ENCODE measurements around the gene KCND2. TPM values are rescaled to one million over a fixed set of nuclear protein-coding genes. Genes with fewer than 3 reads are reported as not detected.

KCND2 gene
- total RNA-seq, 1 donor from 2014 or later = 0.30 TPM

GRCh38 chr7:120241973-120242372, 31.0 kb upstream of the KCND2 start:
- peaks cover 11% of the 10 kb centered on the region for H3K9me3 Mint-ChIP-seq (ENCODE audit: low read depth)
- H3K36me3 Mint-ChIP-seq (ENCODE audit: low read depth) = peaks cover 3% of the 10 kb centered on the region
- no peak overlapping the region for H3K27ac Mint-ChIP-seq (ENCODE audit: unreplicated experiment)
- no peak overlapping the region for H3K4me3 Mint-ChIP-seq (ENCODE audit: unreplicated experiment)
- DNase-seq (ENCODE audit: low spot score) = no peak
- H3K27me3 Mint-ChIP-seq (ENCODE audit: low read depth) = no peaks in the 10 kb centered on the region
- no peak for TF ChIP-seq CTCF (IDR thresholded peaks at IDR 0.05)
- no peaks in the 10 kb centered on the region for H3K4me1 Mint-ChIP-seq (ENCODE audit: low read depth)

- H3K4me1 Mint-ChIP-seq (ENCODE audit: low read depth) = peaks cover 6% of the 10 kb centered on the region
- no peaks in the 10 kb centered on the region for H3K27me3 Mint-ChIP-seq (ENCODE audit: low read depth)
- no peak for TF ChIP-seq CTCF (IDR thresholded peaks at IDR 0.05)
- peaks cover 4% of the 10 kb centered on the region for H3K36me3 Mint-ChIP-seq (ENCODE audit: low read depth)
- H3K4me3 Mint-ChIP-seq (ENCODE audit: unreplicated experiment) = no peak overlapping the region
- peaks cover 12% of the 10 kb centered on the region for H3K9me3 Mint-ChIP-seq (ENCODE audit: low read depth)
- H3K27ac Mint-ChIP-seq (ENCODE audit: unreplicated experiment) = no peak overlapping the region
- DNase-seq (ENCODE audit: low spot score) = no peak
These were observed 18.1 kb upstream of the KCND2 start for GRCh38 chr7:120254845-120255244.

GRCh38 chr7:120256344-120257070, 16.5 kb upstream of the KCND2 start:
- Mint-ChIP-seq H3K27ac (ENCODE audit: unreplicated experiment) (no peak overlapping the region), H3K4me3 (ENCODE audit: unreplicated experiment) (no peak overlapping the region), H3K4me1 (ENCODE audit: low read depth) (peaks cover 6% of the 10 kb centered on the region), H3K36me3 (ENCODE audit: low read depth) (peaks cover 4% of the 10 kb centered on the region), H3K27me3 (ENCODE audit: low read depth) (no peaks in the 10 kb centered on the region), H3K9me3 (ENCODE audit: low read depth) (peaks cover 12% of the 10 kb centered on the region)
- no peak for DNase-seq (ENCODE audit: low spot score)
- no peak for TF ChIP-seq CTCF (IDR thresholded peaks at IDR 0.05)

GRCh38 chr7:120259386-120259785, 13.6 kb upstream of the KCND2 start:
- Mint-ChIP-seq H3K27ac (ENCODE audit: unreplicated experiment) (no peak overlapping the region), H3K27me3 (ENCODE audit: low read depth) (no peaks in the 10 kb centered on the region), H3K9me3 (ENCODE audit: low read depth) (peaks cover 12% of the 10 kb centered on the region), H3K36me3 (ENCODE audit: low read depth) (peaks cover 4% of the 10 kb centered on the region), H3K4me3 (ENCODE audit: unreplicated experiment) (no peak overlapping the region), H3K4me1 (ENCODE audit: low read depth) (peaks cover 6% of the 10 kb centered on the region)
- no peak for DNase-seq (ENCODE audit: low spot score)
- TF ChIP-seq CTCF (IDR thresholded peaks at IDR 0.05) = no peak

- no peak for TF ChIP-seq CTCF (IDR thresholded peaks at IDR 0.05)
These were observed 12.9 kb upstream of the KCND2 start for GRCh38 chr7:120260111-120260510.

More at GRCh38 chr7:120260111-120260510, 12.9 kb upstream of the KCND2 start:
- no peak for DNase-seq (ENCODE audit: low spot score)
- Mint-ChIP-seq H3K27ac (ENCODE audit: unreplicated experiment) (no peak overlapping the region), H3K27me3 (ENCODE audit: low read depth) (no peaks in the 10 kb centered on the region), H3K36me3 (ENCODE audit: low read depth) (peaks cover 4% of the 10 kb centered on the region), H3K4me1 (ENCODE audit: low read depth) (peaks cover 6% of the 10 kb centered on the region), H3K9me3 (ENCODE audit: low read depth) (peaks cover 12% of the 10 kb centered on the region), H3K4me3 (ENCODE audit: unreplicated experiment) (no peak overlapping the region)

Measured in chondrocyte (in vitro differentiated cells).